ENCODE measurements around the gene LRRC7.

Gene LRRC7

DNA sequence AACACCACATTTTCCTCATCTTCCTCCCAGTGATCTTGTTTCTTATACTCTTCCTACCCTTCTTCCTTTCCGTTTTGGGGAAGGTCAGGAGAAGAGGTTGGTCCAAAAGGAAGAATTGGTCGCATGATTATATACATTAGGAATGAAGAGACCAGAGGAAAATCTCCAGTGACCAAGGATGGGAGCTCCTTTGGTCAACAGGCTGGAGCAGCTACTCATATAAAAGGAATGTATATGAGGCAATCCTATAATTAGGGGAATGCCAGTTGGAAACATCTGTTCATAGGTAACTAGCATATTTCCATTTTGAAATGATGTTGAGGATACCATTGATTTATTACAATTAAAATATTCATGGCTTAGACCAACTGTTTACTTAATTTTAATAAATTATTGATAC, 523.2 kb downstream of the LRRC7 start:
- no peak for DNase-seq (ENCODE audit: low read depth in 2 of 2)

- no peak for DNase-seq (ENCODE audit: low read depth in 2 of 2)
These were observed 524.1 kb downstream of the LRRC7 start for GRCh38 chr1:70091811-70092210.

GRCh38 chr1:70092526-70092925, 524.8 kb downstream of the LRRC7 start:
- DNase-seq (ENCODE audit: low read depth in 2 of 2), result no peak

GRCh38 chr1:70093250-70093975, 525.7 kb downstream of the LRRC7 start:
- no peak for DNase-seq (ENCODE audit: low read depth in 2 of 2)

DNA sequence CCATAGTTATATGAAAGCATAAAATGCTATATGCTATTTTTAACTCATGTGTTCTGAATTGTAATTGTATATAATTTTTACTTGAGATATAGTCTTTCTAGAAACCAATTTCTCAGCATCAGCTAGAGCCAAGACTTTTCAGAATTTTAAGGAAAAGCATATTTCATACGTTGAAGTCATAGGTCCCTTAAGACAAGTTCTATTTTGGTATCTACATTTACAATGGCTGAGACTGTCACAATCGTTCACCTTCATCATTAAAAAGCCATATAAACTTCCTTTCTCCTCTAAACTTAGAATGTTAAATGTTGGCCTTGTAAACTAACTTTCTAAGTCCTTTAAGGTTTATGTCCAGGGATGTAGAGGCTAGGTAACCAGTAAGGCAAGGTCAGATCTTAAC, 533.5 kb downstream of the LRRC7 start:
- DNase-seq (ENCODE audit: low read depth in 2 of 2), result no peak

- no peak for DNase-seq (ENCODE audit: low read depth in 2 of 2)
These were observed 534.1 kb downstream of the LRRC7 start for GRCh38 chr1:70101774-70102173.

GRCh38 chr1:70103770-70104169, 536.0 kb downstream of the LRRC7 start:
- DNase-seq (ENCODE audit: low read depth in 2 of 2), result no peak

- no peak for DNase-seq (ENCODE audit: low read depth in 2 of 2)
These were observed 541.5 kb downstream of the LRRC7 start for GRCh38 chr1:70109241-70109640.

DNA sequence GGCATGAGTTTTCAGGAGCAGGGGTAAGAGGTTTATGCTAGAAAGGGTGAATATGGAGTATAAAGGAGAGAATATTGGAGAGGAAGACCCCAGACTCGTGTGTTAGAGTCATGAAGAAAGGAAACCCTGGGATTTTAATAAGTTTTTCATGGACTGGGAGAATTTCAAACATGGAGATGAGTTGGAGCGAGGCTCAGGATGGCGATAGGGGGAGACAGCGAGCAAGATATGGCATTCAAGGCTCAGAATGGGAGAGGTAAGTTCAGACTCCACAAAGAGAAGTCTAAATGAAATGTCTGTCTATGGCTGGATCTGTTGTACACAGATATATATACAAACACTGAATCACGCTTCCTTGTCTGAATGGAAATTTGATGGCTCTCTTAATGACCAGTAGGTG, 545.1 kb downstream of the LRRC7 start:
- DNase-seq (ENCODE audit: low read depth in 2 of 2), result no peak

DNA sequence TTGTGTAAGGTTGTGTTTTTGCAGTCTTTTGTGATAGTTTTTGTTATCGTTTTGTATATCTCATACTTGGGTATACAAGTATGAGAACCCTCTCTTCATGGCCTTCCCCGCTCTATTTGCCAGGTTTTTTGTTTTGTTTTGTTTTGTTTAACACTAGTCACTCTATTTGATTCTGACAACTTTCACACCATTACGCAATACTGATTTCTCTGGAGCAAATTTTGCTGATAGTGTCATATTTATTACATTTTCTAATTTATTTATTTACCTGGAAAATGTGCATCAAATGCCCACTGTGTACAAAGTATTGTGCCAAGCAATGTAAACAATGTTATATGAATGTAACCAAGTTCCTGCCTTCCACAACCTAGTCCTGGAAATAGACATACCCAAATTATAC, 547.6 kb downstream of the LRRC7 start:
- DNase-seq (ENCODE audit: low read depth in 2 of 2), result no peak

DNA sequence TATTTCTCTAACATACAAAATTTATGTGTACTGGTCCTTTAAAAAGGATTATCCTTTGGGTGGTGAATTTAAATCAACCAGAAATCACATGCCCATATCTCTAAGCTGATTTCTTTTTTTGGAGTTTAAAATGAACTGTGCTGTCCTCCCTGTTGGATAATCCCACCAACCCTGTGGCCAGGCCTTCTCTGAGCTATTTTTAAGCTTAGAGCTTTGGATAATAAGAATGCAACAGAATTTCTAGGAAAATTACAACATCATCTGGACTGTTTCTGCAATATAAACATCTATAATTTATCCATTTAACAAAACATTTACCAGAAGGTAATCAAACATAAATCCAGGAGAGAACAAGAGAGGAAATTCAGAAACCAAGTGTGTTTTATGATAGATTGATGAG, 549.3 kb downstream of the LRRC7 start:
- DNase-seq (ENCODE audit: low read depth in 2 of 2), result no peak

- DNase-seq (ENCODE audit: low read depth in 2 of 2), result no peak
These were observed 566.4 kb downstream of the LRRC7 start for GRCh38 chr1:70134148-70134547.

DNA sequence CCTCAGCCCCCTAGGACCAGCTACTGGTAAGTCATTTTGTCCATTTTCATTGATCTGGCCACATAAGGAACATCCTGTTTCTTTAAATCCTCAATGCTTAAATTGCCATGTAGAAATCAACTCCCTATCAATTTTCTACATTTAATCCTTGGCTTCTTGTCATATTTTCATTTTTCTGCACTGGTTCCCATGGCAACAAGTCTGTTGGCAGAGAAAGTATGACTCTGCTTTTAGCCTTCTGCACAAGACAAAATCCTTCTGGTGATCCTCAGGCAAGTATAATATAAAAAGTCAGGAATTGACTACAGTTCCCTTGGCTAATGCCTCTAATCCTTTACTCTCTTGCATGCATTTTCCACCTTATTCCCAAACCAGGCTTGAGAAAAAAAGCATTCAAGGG, 572.6 kb downstream of the LRRC7 start:
- DNase-seq (ENCODE audit: low read depth in 2 of 2), result no peak

GRCh38 chr1:70140894-70141293, 573.2 kb downstream of the LRRC7 start:
- DNase-seq (ENCODE audit: low read depth in 2 of 2), result no peak

- DNase-seq (ENCODE audit: low read depth in 2 of 2), result no peak
These were observed 574.4 kb downstream of the LRRC7 start for GRCh38 chr1:70142075-70142474.

GRCh38 chr1:70143048-70143659, 575.4 kb downstream of the LRRC7 start:
- no peak for DNase-seq (ENCODE audit: low read depth in 2 of 2)

- no peak for DNase-seq (ENCODE audit: low read depth in 2 of 2)
These were observed 578.8 kb downstream of the LRRC7 start for GRCh38 chr1:70146488-70146887.

- DNase-seq (ENCODE audit: low read depth in 2 of 2), result no peak
These were observed 582.7 kb downstream of the LRRC7 start for GRCh38 chr1:70150444-70150843.

GRCh38 chr1:70153739-70154138, 586.0 kb downstream of the LRRC7 start:
- DNase-seq (ENCODE audit: low read depth in 2 of 2), result no peak

DNA sequence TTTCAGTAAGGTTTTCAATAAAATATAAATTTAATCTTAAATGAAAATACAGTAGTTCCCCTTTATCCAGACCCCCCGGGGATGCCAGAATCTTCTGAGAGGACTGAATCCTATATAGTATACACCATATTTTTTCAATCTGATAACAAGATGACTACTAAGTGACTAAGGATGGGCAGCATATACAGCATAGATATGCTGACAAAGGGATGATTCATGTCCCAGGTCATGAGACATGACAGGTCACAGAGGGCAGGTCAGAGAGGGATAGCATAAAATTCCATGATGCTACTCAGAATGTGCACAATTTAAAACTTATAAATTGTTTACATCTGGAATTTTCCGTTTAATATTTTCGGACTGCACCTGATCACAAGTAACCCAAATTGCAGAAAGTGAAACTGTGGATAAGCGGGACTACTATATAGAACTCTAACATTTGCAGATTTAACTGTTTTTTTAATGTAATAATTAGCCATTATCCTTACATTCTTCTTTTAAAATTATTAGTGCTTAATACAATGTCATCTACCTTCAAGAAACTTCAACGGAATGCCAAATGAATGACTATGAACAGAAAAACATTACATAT, 588.9 kb downstream of the LRRC7 start:
- no peak for DNase-seq (ENCODE audit: low read depth in 2 of 2)

GRCh38 chr1:70164350-70164749, 596.6 kb downstream of the LRRC7 start:
- DNase-seq (ENCODE audit: low read depth in 2 of 2), result no peak

DNA sequence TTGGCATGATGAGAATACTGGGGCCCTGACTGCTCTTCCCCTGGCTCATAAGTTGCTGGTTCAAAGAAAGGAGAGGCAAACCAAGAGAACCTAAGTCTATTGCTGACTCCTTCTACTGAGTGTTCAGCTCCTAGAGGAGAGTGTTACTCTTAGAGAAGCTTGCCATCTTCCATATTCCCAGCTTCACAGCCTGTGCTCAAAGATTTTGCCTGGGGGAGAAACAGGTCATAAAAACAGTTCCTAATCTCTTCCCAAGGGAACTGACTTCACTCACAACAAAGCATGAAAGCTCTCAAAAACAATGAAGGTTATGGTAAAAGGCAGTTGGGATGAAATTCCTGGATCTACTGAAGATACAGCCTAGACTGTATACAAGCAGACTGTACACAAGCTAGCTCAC, 600.6 kb downstream of the LRRC7 start:
- DNase-seq (ENCODE audit: low read depth in 2 of 2), result no peak

Data from activated CD8-positive, alpha-beta memory T cell treated with anti-CD3 and anti-CD28 coated beads for 4 hours (primary cell).